ENCODE measurements around the gene PDXDC1.
"Not testable (repeated sequence)": the region's sequence is repeated elsewhere in the genome, so short reads cannot be mapped to it uniquely, and the experiment has no call there.

GRCh38 chr16:15148831-15149230 is 174.0 kb downstream of the PDXDC1 start:
- TF ChIP-seq POLR2A, CTCF (IDR thresholded peaks at IDR 0.05): not testable (repeated sequence)

Measured in uterus (tissue), 2 donors.